A673 (cell line): ENCODE results near the gene MRPL57. TPM values are rescaled to one million over a fixed set of nuclear protein-coding genes. Genes with fewer than 3 reads are reported as not detected.

Experiments
- Bru-seq: library from RNA; stranded (reverse); fragments of 400-500 nt; gene quantifications from one replicate; lab custom pipeline; 2021; lab: Mats Ljungman, UMichigan
- BruChase-seq, 2 experiments: library from RNA; stranded (reverse); fragments of 400-500 nt; gene quantifications; one replicate each; lab custom pipeline; 2021; lab: Mats Ljungman, UMichigan
- BruUV-seq: library from RNA; stranded (reverse); fragments of 400-500 nt; replicated peaks from 2 replicates; lab custom pipeline; 2021; lab: Mats Ljungman, UMichigan
- CTCF ChIA-PET: fragments of 300-600 bp; sonication (Branson Sonifier 250); formaldehyde crosslinking; loops from one replicate; lab custom pipeline; 2022; ENCODE audit warnings: antibody characterized with exemption; lab: Charles Lee
- POLR2A ChIA-PET: fragments of 300-600 bp; sonication (Branson Sonifier 250); formaldehyde crosslinking; loops from one replicate; lab custom pipeline; 2022; ENCODE audit warnings: antibody characterized with exemption; ENCODE audit not compliant: low non-redundant PET; lab: Charles Lee
- DNase-seq: peaks from one replicate; pipeline ENCODE4 v3.0.0-alpha.2; 2015; ENCODE audit warnings: low spot score
- H3K27ac ChIP-seq: fragments of 200-600 bp; sonication (generic); 2 replicates; pipeline ENCODE4 v1.5.1; 2016; ENCODE audit warnings: mixed run types, low read depth, mild to moderate bottlenecking, mixed read lengths, antibody characterized with exemption, low read length; ENCODE audit not compliant: poor library complexity, severe bottlenecking
- H3K27me3 ChIP-seq: fragments of 200-600 bp; sonication (generic); replicated peaks from 2 replicates; pipeline ENCODE4 v1.6.1; 2017; ENCODE audit warnings: mixed run types, low read depth, mild to moderate bottlenecking, mixed read lengths, antibody characterized with exemption, low read length; ENCODE audit not compliant: insufficient read depth, poor library complexity
- H3K36me3 ChIP-seq: fragments of 200-600 bp; sonication (generic); 2 replicates; pipeline ENCODE4 v1.6.1; 2016; ENCODE audit warnings: mixed run types, mild to moderate bottlenecking, mixed read lengths, antibody characterized with exemption, low read length; ENCODE audit not compliant: insufficient read depth, poor library complexity, severe bottlenecking
- H3K4me1 ChIP-seq: fragments of 200-600 bp; sonication (generic); 2 replicates; pipeline ENCODE4 v1.6.1; 2017; ENCODE audit warnings: mixed run types, mild to moderate bottlenecking, mixed read lengths, antibody characterized with exemption, low read length; ENCODE audit not compliant: insufficient read depth, poor library complexity, severe bottlenecking
- H3K4me3 ChIP-seq: fragments of 200-600 bp; sonication (generic); 2 replicates; pipeline ENCODE4 v1.5.1; 2016; ENCODE audit warnings: low read depth, mixed run types, mild to moderate bottlenecking, mixed read lengths, low read length; ENCODE audit not compliant: poor library complexity, severe bottlenecking
- H3K9me3 ChIP-seq: fragments of 200-600 bp; sonication (generic); 2 replicates; pipeline ENCODE4 v1.6.1; 2016; ENCODE audit warnings: mixed run types, low read depth, mild to moderate bottlenecking, mixed read lengths, antibody characterized with exemption, low read length; ENCODE audit not compliant: poor library complexity, severe bottlenecking
- CTCF ChIP-seq: fragments of 300-800, 200-600 bp; sonication (generic); conservative IDR thresholded peaks from 2 replicates; pipeline ENCODE4 v1.5.1; 2017; ENCODE audit warnings: low read depth, mild to moderate bottlenecking, antibody characterized with exemption, low read length, moderate library complexity, mixed read lengths
- EZH2 ChIP-seq: fragments of 200-600 bp; sonication (generic); IDR thresholded peaks from 2 replicates; pipeline ENCODE4 v1.6.1; 2017; ENCODE audit warnings: borderline replicate concordance, low read depth, mild to moderate bottlenecking, mixed read lengths, antibody characterized with exemption, low read length; ENCODE audit not compliant: poor library complexity, severe bottlenecking
- intact Hi-C: fragments of 100-400 bp; cut with micrococcal nuclease; formaldehyde crosslinking; loops from one replicate; pipeline ENCODE4 v1.10.0; 2022; ENCODE audit not compliant: unreplicated experiment
- long read RNA-seq: library from polyadenylated mRNA; stranded (forward); transcript quantifications from one replicate; pipeline ENCODE4 v2.0.0, GENCODE V29; 2022
- total RNA-seq: library from RNA; stranded (reverse); gene quantifications from 2 replicates; pipeline ENCODE4 v1.2.3, GENCODE V29; 2021

MRPL57 gene
- total RNA-seq (53.1 and 53.3 TPM in 2 replicates), Bru-seq, nascent RNA (percentile 97 among the genes with signal in this experiment), BruChase-seq, experiment 1, labeled RNA remaining after a 2-hour chase (percentile 96 among the genes with signal in this experiment), BruChase-seq, experiment 2, labeled RNA remaining after a 6-hour chase (percentile 97 among the genes with signal in this experiment)
- long read RNA-seq, transcript MRPL57-201 (2 exons, 2,246 nt): major isoform, 274 of 311 reads
- long read RNA-seq, partial matches to known transcripts: 0 of 311 reads
- long read RNA-seq, other reads (novel, unspliced or antisense): 37 of 311 reads

- CTCF ChIA-PET: interaction anchor here (0.7 kb wide), 1 partner anchor 22 kb away, joined by 3 read pairs; no protein-coding TSS in a partner anchor
- no TSS peak for BruUV-seq
- DNase-seq: peak; percentile 98
- Histone ChIP-seq H3K27ac (peak within 1 kb of the TSS; percentile 98), H3K27me3 (no peaks in the 10 kb centered on the region), H3K4me1 (peaks cover 33% of the 10 kb centered on the region), H3K4me3 (peak within 1 kb of the TSS; percentile 70), H3K9me3 (no peaks in the 10 kb centered on the region), H3K36me3 (peaks cover 28% of the 10 kb centered on the region)
- POLR2A ChIA-PET: interaction anchor here (0.6 to 0.7 kb wide), 4 partner anchors 9 to 622 kb away, joined by 3 to 6 read pairs (median 3); no protein-coding TSS in a partner anchor
- intact Hi-C loops: loop anchor here (10.0 kb wide), 1 partner anchor 682 kb away; no protein-coding TSS in a partner anchor
- no peak for TF ChIP-seq EZH2
- TF ChIP-seq CTCF: no peak
Observed at GRCh38 chr13:21176215-21176981, at the start of gene MRPL57, which contains the start of gene SKA3. Gene MRPL57 (plus strand): TSS chr13:21176658. CDS start chr13:21176917, 259 bp downstream. Gene SKA3 (minus strand): TSS chr13:21176552. CDS start chr13:21176477, 75 bp downstream.

- CTCF ChIA-PET: no interaction called here
- no TSS peak for BruUV-seq
- intact Hi-C loops: loop anchor here (10.0 kb wide), 2 partner anchors 65 to 635 kb away; partner anchors contain the start of gene LATS2
- Histone ChIP-seq H3K4me1 (no peaks in the 10 kb centered on the region), H3K27ac (no peak overlapping the region), H3K27me3 (no peaks in the 10 kb centered on the region), H3K9me3 (no peaks in the 10 kb centered on the region), H3K4me3 (no peak overlapping the region), H3K36me3 (no peaks in the 10 kb centered on the region)
- TF ChIP-seq EZH2: no peak
- TF ChIP-seq CTCF: no peak
- POLR2A ChIA-PET: no interaction called here
- no peak for DNase-seq
Observed at GRCh38 chr13:21130116-21130515, 46.3 kb upstream of the MRPL57 start.

GRCh38 chr13:21133077-21133476, 43.4 kb upstream of the MRPL57 start:
- ChIA-PET CTCF (interaction anchor here (0.6 to 1.4 kb wide), 2 partner anchors 184 to 190 kb away, joined by 4 to 7 read pairs; no protein-coding TSS in a partner anchor), POLR2A (no interaction called here)
- Histone ChIP-seq H3K4me1 (no peaks in the 10 kb centered on the region), H3K27me3 (no peaks in the 10 kb centered on the region), H3K4me3 (no peak overlapping the region), H3K9me3 (no peaks in the 10 kb centered on the region), H3K27ac (no peak overlapping the region), H3K36me3 (no peaks in the 10 kb centered on the region)
- no peak for DNase-seq
- BruUV-seq: no TSS peak
- TF ChIP-seq EZH2 (no peak), CTCF (no peak)
- intact Hi-C loops: loop anchor here (10.0 kb wide), 2 partner anchors 68 to 638 kb away; partner anchors contain the start of gene LATS2
